Measurements from ENCODE around the gene THSD7A.

DNA sequence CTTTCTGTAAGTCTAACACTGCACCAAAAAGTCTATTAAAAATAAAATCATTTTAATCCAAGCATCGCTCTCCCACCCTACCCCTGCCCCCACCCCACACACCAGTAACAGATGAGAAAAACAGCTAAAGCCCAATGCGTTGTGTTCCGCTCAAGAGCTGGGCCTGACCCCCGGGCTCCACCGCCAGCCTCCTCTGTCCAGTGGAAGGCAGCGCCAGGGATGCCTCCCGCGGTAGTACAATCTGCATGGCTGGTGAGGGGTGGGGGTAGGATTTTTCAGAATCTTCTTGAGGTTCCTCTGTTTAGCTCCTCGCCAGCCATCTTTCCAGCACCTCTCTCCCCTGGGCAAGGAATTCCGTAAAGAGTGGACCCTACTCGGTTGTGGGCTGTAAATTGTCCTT, 12.1 kb downstream of the THSD7A start:
- TF ChIP-seq TAF1 (IDR thresholded peaks at IDR 0.05; ENCODE audit: low read depth) = no peak
- TF ChIP-seq, protein P1, sequence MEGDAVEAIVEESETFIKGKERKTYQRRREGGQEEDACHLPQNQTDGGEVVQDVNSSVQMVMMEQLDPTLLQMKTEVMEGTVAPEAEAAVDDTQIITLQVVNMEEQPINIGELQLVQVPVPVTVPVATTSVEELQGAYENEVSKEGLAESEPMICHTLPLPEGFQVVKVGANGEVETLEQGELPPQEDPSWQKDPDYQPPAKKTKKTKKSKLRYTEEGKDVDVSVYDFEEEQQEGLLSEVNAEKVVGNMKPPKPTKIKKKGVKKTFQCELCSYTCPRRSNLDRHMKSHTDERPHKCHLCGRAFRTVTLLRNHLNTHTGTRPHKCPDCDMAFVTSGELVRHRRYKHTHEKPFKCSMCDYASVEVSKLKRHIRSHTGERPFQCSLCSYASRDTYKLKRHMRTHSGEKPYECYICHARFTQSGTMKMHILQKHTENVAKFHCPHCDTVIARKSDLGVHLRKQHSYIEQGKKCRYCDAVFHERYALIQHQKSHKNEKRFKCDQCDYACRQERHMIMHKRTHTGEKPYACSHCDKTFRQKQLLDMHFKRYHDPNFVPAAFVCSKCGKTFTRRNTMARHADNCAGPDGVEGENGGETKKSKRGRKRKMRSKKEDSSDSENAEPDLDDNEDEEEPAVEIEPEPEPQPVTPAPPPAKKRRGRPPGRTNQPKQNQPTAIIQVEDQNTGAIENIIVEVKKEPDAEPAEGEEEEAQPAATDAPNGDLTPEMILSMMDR (IDR thresholded peaks at IDR 0.05; ENCODE audit: poor library complexity, severe bottlenecking) = no peak
- TF ChIP-seq POLR2AphosphoS5 (IDR thresholded peaks at IDR 0.05) = no peak
- TF ChIP-seq, protein P2, sequence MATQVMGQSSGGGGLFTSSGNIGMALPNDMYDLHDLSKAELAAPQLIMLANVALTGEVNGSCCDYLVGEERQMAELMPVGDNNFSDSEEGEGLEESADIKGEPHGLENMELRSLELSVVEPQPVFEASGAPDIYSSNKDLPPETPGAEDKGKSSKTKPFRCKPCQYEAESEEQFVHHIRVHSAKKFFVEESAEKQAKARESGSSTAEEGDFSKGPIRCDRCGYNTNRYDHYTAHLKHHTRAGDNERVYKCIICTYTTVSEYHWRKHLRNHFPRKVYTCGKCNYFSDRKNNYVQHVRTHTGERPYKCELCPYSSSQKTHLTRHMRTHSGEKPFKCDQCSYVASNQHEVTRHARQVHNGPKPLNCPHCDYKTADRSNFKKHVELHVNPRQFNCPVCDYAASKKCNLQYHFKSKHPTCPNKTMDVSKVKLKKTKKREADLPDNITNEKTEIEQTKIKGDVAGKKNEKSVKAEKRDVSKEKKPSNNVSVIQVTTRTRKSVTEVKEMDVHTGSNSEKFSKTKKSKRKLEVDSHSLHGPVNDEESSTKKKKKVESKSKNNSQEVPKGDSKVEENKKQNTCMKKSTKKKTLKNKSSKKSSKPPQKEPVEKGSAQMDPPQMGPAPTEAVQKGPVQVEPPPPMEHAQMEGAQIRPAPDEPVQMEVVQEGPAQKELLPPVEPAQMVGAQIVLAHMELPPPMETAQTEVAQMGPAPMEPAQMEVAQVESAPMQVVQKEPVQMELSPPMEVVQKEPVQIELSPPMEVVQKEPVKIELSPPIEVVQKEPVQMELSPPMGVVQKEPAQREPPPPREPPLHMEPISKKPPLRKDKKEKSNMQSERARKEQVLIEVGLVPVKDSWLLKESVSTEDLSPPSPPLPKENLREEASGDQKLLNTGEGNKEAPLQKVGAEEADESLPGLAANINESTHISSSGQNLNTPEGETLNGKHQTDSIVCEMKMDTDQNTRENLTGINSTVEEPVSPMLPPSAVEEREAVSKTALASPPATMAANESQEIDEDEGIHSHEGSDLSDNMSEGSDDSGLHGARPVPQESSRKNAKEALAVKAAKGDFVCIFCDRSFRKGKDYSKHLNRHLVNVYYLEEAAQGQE (IDR thresholded peaks at IDR 0.05; ENCODE audit: borderline replicate concordance) = no peak
- no peak for TF ChIP-seq EZH2 (IDR thresholded peaks at IDR 0.05; ENCODE audit: borderline replicate concordance, insufficient read depth, low read length, poor library complexity, severe bottlenecking)
